Hypothalamus (tissue), 51 donors: ENCODE results near the gene WLS.

Experiments used
- DNase-seq, 51 donors: peaks; one replicate each; lab custom pipeline; 2025; lab: John Stamatoyannopoulos, UW

WLS gene

GRCh38 chr1:68229650-68230483, 2.5 kb downstream of the WLS start:
- DNase-seq = peak in 1 of 51 donors; percentile 36

GRCh38 chr1:68228851-68229250, 3.5 kb downstream of the WLS start:
- no peak for DNase-seq

GRCh38 chr1:68227598-68227997, 4.7 kb downstream of the WLS start:
- no peak for DNase-seq

- DNase-seq = no peak
Observed at GRCh38 chr1:68225781-68226180, 6.5 kb downstream of the WLS start.

- no peak for DNase-seq
Observed at GRCh38 chr1:68223687-68224086, 8.6 kb downstream of the WLS start.

- DNase-seq = no peak
Observed at GRCh38 chr1:68221980-68222373, 10.3 kb downstream of the WLS start.

- DNase-seq = no peak
Observed at GRCh38 chr1:68221001-68221979, 11.0 kb downstream of the WLS start.

- DNase-seq = no peak
Observed at GRCh38 chr1:68220420-68220819, 11.9 kb downstream of the WLS start.

- no peak for DNase-seq
Observed at GRCh38 chr1:68218490-68218889, 13.8 kb downstream of the WLS start.

GRCh38 chr1:68217618-68218017, 14.7 kb downstream of the WLS start:
- no peak for DNase-seq

GRCh38 chr1:68217060-68217554, 15.2 kb downstream of the WLS start:
- peak in 1 of 51 donors; percentile 24 for DNase-seq

GRCh38 chr1:68216089-68216772, 16.1 kb downstream of the WLS start:
- no peak for DNase-seq

- DNase-seq = peak in 1 of 51 donors; percentile 37
Observed at GRCh38 chr1:68213843-68214242, 18.5 kb downstream of the WLS start.

GRCh38 chr1:68211761-68212380, 20.5 kb downstream of the WLS start:
- DNase-seq = no peak

- DNase-seq = no peak
Observed at GRCh38 chr1:68210829-68211228, 21.5 kb downstream of the WLS start.

- DNase-seq = no peak
Observed at GRCh38 chr1:68210027-68210426, 22.3 kb downstream of the WLS start.

- DNase-seq = no peak
Observed at GRCh38 chr1:68206848-68207689, 25.3 kb downstream of the WLS start.

GRCh38 chr1:68205794-68206358, 26.4 kb downstream of the WLS start:
- no peak for DNase-seq
